Neutrophil (primary cell): ENCODE measurements around the gene ZC2HC1C.

ENCODE experiments used
- H3K27ac ChIP-seq: fragments of 200-600 bp; sonication (generic); 2 replicates; pipeline ENCODE4 v1.5.1; 2016; ENCODE audit warnings: mild to moderate bottlenecking, moderate library complexity
- H3K27me3 ChIP-seq: fragments of 200-600 bp; sonication (generic); 2 replicates; pipeline ENCODE4 v1.6.0; 2016; ENCODE audit warnings: mild to moderate bottlenecking
- H3K36me3 ChIP-seq: fragments of 200-600 bp; sonication (generic); 2 replicates; pipeline ENCODE4 v1.5.1; 2017
- H3K4me1 ChIP-seq, 2 experiments: fragments of 200-600 bp in 1 of 2; sonication (generic) in 1 of 2; 1 replicate in 1 of 2; 2 replicates in 1 of 2; pipeline versions ENCODE4 v1.5.1 to v1.6.1; 2013 to 2016; ENCODE audit warnings: low read depth in 1 of 2, low read length in 1 of 2, mild to moderate bottlenecking in 1 of 2, moderate library complexity in 1 of 2; ENCODE audit not compliant: control insufficient read depth in 1 of 2, insufficient read depth in 1 of 2
- H3K4me3 ChIP-seq, 2 experiments: fragments of 200-600 bp in 1 of 2; sonication (generic) in 1 of 2; 1 replicate in 1 of 2; 2 replicates in 1 of 2; pipeline ENCODE4 v1.5.1; 2013 to 2016; ENCODE audit warnings: low read depth in 1 of 2, low read length in 1 of 2, mild to moderate bottlenecking in 1 of 2, moderate library complexity in 1 of 2
- H3K9me3 ChIP-seq: fragments of 200-600 bp; sonication (generic); 2 replicates; pipeline ENCODE4 v1.5.1; 2016
- TF ChIP-seq, protein P1 (sequence below): fragments of 200-600 bp; sonication (generic); IDR thresholded peaks from 2 replicates; pipeline ENCODE4 v1.5.1; 2016; ENCODE audit warnings: antibody characterized with exemption

ZC2HC1C gene

DNA sequence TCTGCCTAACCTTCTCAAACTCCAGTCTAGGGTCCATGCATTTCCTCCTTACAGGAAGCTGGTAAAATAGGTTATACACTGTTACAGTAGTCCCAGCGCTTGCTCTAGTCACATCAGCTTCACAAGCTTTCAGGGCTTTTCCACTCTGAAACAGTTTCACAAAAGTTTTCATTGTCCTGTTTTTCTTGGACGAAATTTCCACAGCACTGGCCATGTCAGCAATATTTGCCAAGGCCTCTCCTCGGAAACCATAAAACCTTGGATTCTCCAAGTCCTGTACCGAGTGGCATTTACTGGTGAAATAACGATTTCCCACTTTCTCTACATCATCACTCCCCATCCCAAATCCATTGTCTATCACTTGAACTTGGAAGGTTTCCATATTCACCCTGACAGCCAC, 20.3 kb upstream of the ZC2HC1C start:
- H3K4me3 ChIP-seq: no peak overlapping the region
- H3K9me3 ChIP-seq: no peaks in the 10 kb centered on the region
- TF ChIP-seq, protein P1, sequence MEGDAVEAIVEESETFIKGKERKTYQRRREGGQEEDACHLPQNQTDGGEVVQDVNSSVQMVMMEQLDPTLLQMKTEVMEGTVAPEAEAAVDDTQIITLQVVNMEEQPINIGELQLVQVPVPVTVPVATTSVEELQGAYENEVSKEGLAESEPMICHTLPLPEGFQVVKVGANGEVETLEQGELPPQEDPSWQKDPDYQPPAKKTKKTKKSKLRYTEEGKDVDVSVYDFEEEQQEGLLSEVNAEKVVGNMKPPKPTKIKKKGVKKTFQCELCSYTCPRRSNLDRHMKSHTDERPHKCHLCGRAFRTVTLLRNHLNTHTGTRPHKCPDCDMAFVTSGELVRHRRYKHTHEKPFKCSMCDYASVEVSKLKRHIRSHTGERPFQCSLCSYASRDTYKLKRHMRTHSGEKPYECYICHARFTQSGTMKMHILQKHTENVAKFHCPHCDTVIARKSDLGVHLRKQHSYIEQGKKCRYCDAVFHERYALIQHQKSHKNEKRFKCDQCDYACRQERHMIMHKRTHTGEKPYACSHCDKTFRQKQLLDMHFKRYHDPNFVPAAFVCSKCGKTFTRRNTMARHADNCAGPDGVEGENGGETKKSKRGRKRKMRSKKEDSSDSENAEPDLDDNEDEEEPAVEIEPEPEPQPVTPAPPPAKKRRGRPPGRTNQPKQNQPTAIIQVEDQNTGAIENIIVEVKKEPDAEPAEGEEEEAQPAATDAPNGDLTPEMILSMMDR: no peak
- H3K27me3 ChIP-seq: peaks cover 70% of the 10 kb centered on the region
- no peaks in the 10 kb centered on the region for H3K36me3 ChIP-seq
- H3K4me1 ChIP-seq: peaks cover 8 to 15% of the 10 kb centered on the region in 2 experiments
- no peak overlapping the region for H3K27ac ChIP-seq

DNA sequence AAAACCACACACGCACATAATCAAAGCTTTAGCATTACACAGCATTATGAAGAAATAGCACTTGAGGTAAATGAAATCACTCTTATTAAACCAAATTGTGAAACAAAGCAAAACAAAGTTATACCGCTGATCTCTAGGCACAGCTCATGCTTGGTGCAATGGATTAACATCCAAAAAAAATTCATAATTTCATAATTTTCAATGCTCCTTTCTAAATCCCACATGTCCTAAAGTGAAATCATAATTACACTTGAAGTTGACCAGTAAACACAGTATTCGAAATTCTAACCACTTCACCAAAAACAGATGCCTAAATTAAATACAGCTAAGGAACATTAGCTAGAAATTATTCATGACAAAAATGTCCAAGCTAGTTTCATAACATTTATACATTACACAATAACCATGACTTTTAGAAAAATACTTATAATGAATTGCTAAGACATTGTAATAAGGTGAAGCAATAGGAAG, 19.7 kb upstream of the ZC2HC1C start:
- no peaks in the 10 kb centered on the region for H3K36me3 ChIP-seq
- TF ChIP-seq, protein P1: no peak
- no peak overlapping the region for H3K27ac ChIP-seq
- H3K9me3 ChIP-seq: no peaks in the 10 kb centered on the region
- peaks cover 8 to 15% of the 10 kb centered on the region in 2 experiments for H3K4me1 ChIP-seq
- H3K27me3 ChIP-seq: peaks cover 70% of the 10 kb centered on the region
- H3K4me3 ChIP-seq: no peak overlapping the region

DNA sequence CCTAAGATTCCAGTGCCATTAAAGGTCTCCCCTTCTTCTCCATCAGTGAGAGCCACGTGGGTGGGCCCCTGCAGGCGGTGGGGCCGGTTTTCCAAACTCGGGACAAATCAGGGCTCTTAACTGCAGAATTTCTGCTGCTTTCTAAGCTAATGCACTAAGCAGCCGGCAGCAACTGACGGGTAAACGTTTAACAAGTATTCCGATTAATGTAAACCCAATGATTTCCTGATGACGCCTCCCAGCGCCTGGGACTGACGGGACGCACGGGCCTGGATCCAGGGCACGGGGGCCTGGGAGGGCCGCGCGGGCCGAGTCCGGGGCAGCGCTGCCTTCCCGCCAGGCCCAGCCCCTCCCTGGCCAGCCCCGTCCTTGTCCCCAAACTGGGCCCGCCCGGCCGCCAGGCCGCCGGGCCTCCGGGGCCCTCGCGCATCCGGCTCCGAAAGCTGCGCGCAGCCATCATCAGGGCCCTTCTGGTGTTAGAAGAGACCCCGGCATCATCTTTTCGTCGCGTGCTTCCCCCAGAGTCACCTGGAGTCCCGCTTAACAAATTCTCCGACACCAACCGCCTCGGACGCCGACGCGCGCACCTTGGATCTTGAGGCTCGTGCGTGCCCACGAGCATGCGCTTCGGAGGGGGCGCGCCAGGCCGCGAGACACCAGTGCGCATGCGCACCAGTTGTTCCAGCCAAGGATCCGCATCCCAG, 18.4 kb upstream of the ZC2HC1C start, which contains the start of gene MLH3:
Gene MLH3, minus strand, starts transcription at position 616 of the 704 bp plus-strand sequence. CDS start 1,812 bp downstream, outside the sequence.
- Histone ChIP-seq H3K27me3 (peaks cover 62% of the 10 kb centered on the region), H3K27ac (no peak within 1 kb of the TSS), H3K9me3 (no peaks in the 10 kb centered on the region), H3K4me3 (peak within 1 kb of the TSS; percentile 64 to 71), H3K36me3 (no peaks in the 10 kb centered on the region), H3K4me1 (peaks cover 8 to 15% of the 10 kb centered on the region in 2 experiments)
- TF ChIP-seq, protein P1: no peak

DNA sequence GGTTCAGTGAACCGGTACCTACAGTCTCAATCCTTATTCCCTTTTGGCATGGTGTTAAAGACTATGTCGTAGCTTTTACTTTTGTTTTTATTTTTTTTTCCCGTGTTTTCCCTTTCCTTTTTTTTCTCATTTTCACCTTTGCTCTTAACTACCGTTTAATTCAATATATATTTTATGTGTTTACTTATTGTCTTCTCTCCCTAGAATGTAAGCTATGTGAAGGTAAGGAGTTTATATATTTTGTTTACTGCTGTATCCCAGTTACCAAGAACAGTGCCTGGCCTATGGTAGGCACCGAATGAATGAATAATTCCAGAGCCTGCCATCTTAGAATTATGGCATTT, 17.9 kb upstream of the ZC2HC1C start:
- Histone ChIP-seq H3K27me3 (peaks cover 57% of the 10 kb centered on the region), H3K4me1 (peaks cover 8 to 15% of the 10 kb centered on the region in 2 experiments), H3K9me3 (no peaks in the 10 kb centered on the region), H3K4me3 (peak overlapping the region; percentile 64 to 71), H3K27ac (no peak overlapping the region), H3K36me3 (no peaks in the 10 kb centered on the region)
- TF ChIP-seq, protein P1: no peak

DNA sequence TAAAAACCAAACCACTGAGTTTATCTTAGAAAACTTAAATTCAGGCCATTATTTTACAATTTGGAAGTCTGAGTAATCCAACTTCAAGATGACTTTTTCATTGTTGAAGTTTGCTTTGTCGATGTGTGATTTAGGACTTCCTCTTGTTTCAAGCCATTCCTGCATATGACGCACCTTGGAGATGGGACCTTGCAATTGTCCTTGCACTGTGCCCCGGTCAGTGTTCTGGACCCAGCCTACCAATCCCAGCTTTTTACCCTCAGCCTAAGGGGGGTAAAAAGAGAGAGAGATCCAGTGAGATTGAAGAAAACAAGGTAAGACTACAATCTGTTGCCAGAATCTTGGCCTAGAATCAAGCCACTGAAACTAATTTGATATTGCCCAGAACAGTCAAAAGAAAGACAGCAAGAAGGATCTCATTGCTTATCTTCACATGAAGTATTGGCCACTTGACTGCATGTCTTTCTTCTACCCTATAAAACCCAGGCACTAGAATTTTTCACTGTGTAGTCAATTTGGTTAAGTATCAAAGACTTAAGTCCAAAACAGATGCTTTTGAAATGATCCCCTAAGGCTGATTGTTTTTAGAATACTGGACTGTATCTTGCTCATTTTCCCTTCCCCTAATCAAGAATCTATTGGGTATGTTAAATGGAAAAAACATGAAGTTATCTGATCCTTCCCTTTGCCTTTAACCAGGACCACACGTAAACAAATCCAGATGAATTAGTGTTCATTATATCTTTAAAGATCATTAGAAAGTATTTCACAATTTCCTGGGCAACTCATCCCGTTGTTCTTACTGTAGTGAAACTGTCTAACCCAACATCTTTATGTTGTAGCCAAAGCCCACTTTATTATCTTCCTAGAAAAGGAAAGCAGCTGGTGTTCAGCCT, 15.8 kb upstream of the ZC2HC1C start:
- TF ChIP-seq, protein P1: no peak
- Histone ChIP-seq H3K27me3 (peaks cover 36% of the 10 kb centered on the region), H3K4me1 (peaks cover 8 to 15% of the 10 kb centered on the region in 2 experiments), H3K9me3 (no peaks in the 10 kb centered on the region), H3K27ac (no peak overlapping the region), H3K36me3 (no peaks in the 10 kb centered on the region), H3K4me3 (no peak overlapping the region)
